ENCODE results near the gene B9D1. TPM values are rescaled to one million over a fixed set of nuclear protein-coding genes. Genes with fewer than 3 reads are reported as not detected.

Gene B9D1
- total RNA-seq, 1 experiment from 2014 or later: 48.0 TPM

- Histone ChIP-seq H3K27me3 (ENCODE audit: low read length) (no peaks in the 10 kb centered on the region), H2AFZ (ENCODE audit: low read length) (no peak overlapping the region), H3K36me3 (ENCODE audit: low read depth, low read length) (peaks cover 20% of the 10 kb centered on the region), H3K9ac (ENCODE audit: low read length) (no peak overlapping the region), H3K9me2 (replicated peaks; ENCODE audit: low read length) (no peaks in the 10 kb centered on the region), H3K79me2 (ENCODE audit: low read length) (no peaks in the 10 kb centered on the region), H3F3A (ENCODE audit: low read length, unreplicated experiment) (no peaks in the 10 kb centered on the region), H3K27ac (ENCODE audit: low read length) (no peak overlapping the region), H3K4me1 (ENCODE audit: insufficient read depth, low read length) (no peaks in the 10 kb centered on the region), H4K20me1 (ENCODE audit: low read length) (no peaks in the 10 kb centered on the region), H3K4me3 (ENCODE audit: low read length) (no peak overlapping the region), H3K9me3 (ENCODE audit: low read length) (no peaks in the 10 kb centered on the region), H3K4me2 (ENCODE audit: low read length) (no peak overlapping the region)
- TF ChIP-seq EZH2phosphoT487 (IDR thresholded peaks at IDR 0.05; ENCODE audit: borderline replicate concordance, low read length) (no peak), EZH2 (IDR thresholded peaks at IDR 0.05; ENCODE audit: low read length, unreplicated experiment) (no peak), CTCF (conservative IDR thresholded peaks at IDR 0.05; ENCODE audit: low read depth, low read length) (no peak)
- no peak for ATAC-seq
- CTCF ChIA-PET: no interaction called here
- intact Hi-C loops (cut with micrococcal nuclease): no loop called here
- POLR2A ChIA-PET (ENCODE audit: unreplicated experiment): no interaction called here
- no TSS peak for BruUV-seq (replicated peaks)
- DNase-seq: no peak
These were observed 51.5 kb downstream of the B9D1 start for GRCh38 chr17:19311016-19311415.

GRCh38 chr17:19310151-19310550 lies 52.4 kb downstream of the B9D1 start:
- H3K27ac ChIP-seq (ENCODE audit: low read length): no peak overlapping the region
- ChIA-PET POLR2A (ENCODE audit: unreplicated experiment) (no interaction called here), CTCF (interaction anchor here (0.5 kb wide), 1 partner anchor 34 kb away, joined by 5 read pairs; no protein-coding TSS in a partner anchor)
- BruUV-seq (replicated peaks): no TSS peak
- no peaks in the 10 kb centered on the region for H3K79me2 ChIP-seq (ENCODE audit: low read length)
- TF ChIP-seq CTCF (conservative IDR thresholded peaks at IDR 0.05; ENCODE audit: low read depth, low read length) (no peak), EZH2 (IDR thresholded peaks at IDR 0.05; ENCODE audit: low read length, unreplicated experiment) (no peak), EZH2phosphoT487 (IDR thresholded peaks at IDR 0.05; ENCODE audit: borderline replicate concordance, low read length) (no peak)
- no peak overlapping the region for H3K4me2 ChIP-seq (ENCODE audit: low read length)
- intact Hi-C loops (cut with micrococcal nuclease): no loop called here
- H3K4me3 ChIP-seq (ENCODE audit: low read length): no peak overlapping the region
- no peaks in the 10 kb centered on the region for H3K4me1 ChIP-seq (ENCODE audit: insufficient read depth, low read length)
- H3K9me3 ChIP-seq (ENCODE audit: low read length): no peaks in the 10 kb centered on the region
- DNase-seq (no peak), ATAC-seq (no peak)
- H3K9ac ChIP-seq (ENCODE audit: low read length): no peak overlapping the region
- no peak overlapping the region for H2AFZ ChIP-seq (ENCODE audit: low read length)
- no peaks in the 10 kb centered on the region for H3F3A ChIP-seq (ENCODE audit: low read length, unreplicated experiment)
- no peaks in the 10 kb centered on the region for H4K20me1 ChIP-seq (ENCODE audit: low read length)
- H3K9me2 ChIP-seq (replicated peaks; ENCODE audit: low read length): no peaks in the 10 kb centered on the region
- no peaks in the 10 kb centered on the region for H3K27me3 ChIP-seq (ENCODE audit: low read length)
- peaks cover 16% of the 10 kb centered on the region; the same call in 1 of the 2 replicates for H3K36me3 ChIP-seq (ENCODE audit: low read depth, low read length)

DNA sequence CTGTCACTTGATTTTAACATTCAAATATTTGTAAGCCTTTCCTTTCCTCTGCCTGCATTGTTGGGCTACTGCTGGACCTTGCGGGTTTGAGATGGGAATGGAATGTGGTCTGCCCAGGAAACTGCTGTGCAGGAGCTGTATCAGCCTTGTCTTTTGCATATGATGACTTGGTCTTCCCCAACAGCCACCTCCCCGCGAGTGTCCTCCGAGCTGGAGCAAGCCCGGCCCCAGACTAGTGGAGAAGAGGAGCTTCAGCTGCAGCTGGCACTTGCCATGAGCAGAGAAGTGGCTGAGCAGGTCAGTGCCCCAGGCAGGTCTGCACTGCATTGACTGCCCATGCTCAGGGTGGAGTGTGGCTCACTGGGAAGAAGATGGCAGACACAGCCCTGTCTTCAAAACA lies 52.8 kb downstream of the B9D1 start:
- DNase-seq (no peak), ATAC-seq (no peak)
- Histone ChIP-seq H3K27me3 (ENCODE audit: low read length) (no peaks in the 10 kb centered on the region), H3K79me2 (ENCODE audit: low read length) (no peaks in the 10 kb centered on the region), H4K20me1 (ENCODE audit: low read length) (no peaks in the 10 kb centered on the region), H3K9me2 (replicated peaks; ENCODE audit: low read length) (no peaks in the 10 kb centered on the region), H3F3A (ENCODE audit: low read length, unreplicated experiment) (no peaks in the 10 kb centered on the region), H3K36me3 (ENCODE audit: low read depth, low read length) (peaks cover 16% of the 10 kb centered on the region; the same call in 1 of the 2 replicates), H3K9me3 (ENCODE audit: low read length) (no peaks in the 10 kb centered on the region), H3K27ac (ENCODE audit: low read length) (no peak overlapping the region), H3K4me3 (ENCODE audit: low read length) (no peak overlapping the region), H3K4me1 (ENCODE audit: insufficient read depth, low read length) (no peaks in the 10 kb centered on the region), H3K4me2 (ENCODE audit: low read length) (no peak overlapping the region), H3K9ac (ENCODE audit: low read length) (no peak overlapping the region), H2AFZ (ENCODE audit: low read length) (no peak overlapping the region)
- intact Hi-C loops (cut with micrococcal nuclease): no loop called here
- ChIA-PET CTCF (interaction anchor here (0.5 kb wide), 1 partner anchor 34 kb away, joined by 5 read pairs; no protein-coding TSS in a partner anchor), POLR2A (ENCODE audit: unreplicated experiment) (no interaction called here)
- TF ChIP-seq EZH2phosphoT487 (IDR thresholded peaks at IDR 0.05; ENCODE audit: borderline replicate concordance, low read length) (no peak), EZH2 (IDR thresholded peaks at IDR 0.05; ENCODE audit: low read length, unreplicated experiment) (no peak), CTCF (conservative IDR thresholded peaks at IDR 0.05; ENCODE audit: low read depth, low read length) (no peak)
- no TSS peak for BruUV-seq (replicated peaks)

Measured in PC-3 (cell line).